GM23338 (cell line): ENCODE results near the gene TYMP.

Experiments
- EZH2 ChIP-seq: fragments of 200-600 bp; sonication (generic); IDR thresholded peaks from one replicate; pipeline ENCODE4 v1.8.0; 2017; ENCODE audit warnings: antibody characterized with exemption, mild to moderate bottlenecking, low read depth; ENCODE audit not compliant: unreplicated experiment
- EZH2phosphoT487 ChIP-seq: fragments of 200-600 bp; sonication (generic); IDR thresholded peaks from one replicate; pipeline ENCODE4 v1.8.1; 2018; ENCODE audit warnings: antibody characterized with exemption; ENCODE audit not compliant: unreplicated experiment
- JUNB ChIP-seq: IDR thresholded peaks from one replicate; pipeline ENCODE4 v1.6.1; 2016; ENCODE audit warnings: antibody characterized with exemption; ENCODE audit not compliant: unreplicated experiment
- POLR2AphosphoS5 ChIP-seq: IDR thresholded peaks from 2 replicates; pipeline ENCODE4 v1.6.1; 2016; ENCODE audit warnings: antibody characterized with exemption, low read depth
- TF ChIP-seq, protein P1 (sequence below), 2 experiments: fragments of 200-600 bp in 1 of 2; sonication (generic) in 1 of 2; conservative IDR thresholded peaks; 2 replicates each; pipeline versions ENCODE4 v1.5.1 to v1.6.1; 2016 to 2017; ENCODE audit warnings: antibody characterized with exemption in 2 of 2, low read depth in 2 of 2, mild to moderate bottlenecking in 2 of 2, moderate library complexity in 1 of 2
- TF ChIP-seq, protein P2 (sequence below): IDR thresholded peaks from one replicate; pipeline ENCODE4 v1.6.1; 2018; ENCODE audit warnings: antibody characterized with exemption; ENCODE audit not compliant: unreplicated experiment

DNA sequence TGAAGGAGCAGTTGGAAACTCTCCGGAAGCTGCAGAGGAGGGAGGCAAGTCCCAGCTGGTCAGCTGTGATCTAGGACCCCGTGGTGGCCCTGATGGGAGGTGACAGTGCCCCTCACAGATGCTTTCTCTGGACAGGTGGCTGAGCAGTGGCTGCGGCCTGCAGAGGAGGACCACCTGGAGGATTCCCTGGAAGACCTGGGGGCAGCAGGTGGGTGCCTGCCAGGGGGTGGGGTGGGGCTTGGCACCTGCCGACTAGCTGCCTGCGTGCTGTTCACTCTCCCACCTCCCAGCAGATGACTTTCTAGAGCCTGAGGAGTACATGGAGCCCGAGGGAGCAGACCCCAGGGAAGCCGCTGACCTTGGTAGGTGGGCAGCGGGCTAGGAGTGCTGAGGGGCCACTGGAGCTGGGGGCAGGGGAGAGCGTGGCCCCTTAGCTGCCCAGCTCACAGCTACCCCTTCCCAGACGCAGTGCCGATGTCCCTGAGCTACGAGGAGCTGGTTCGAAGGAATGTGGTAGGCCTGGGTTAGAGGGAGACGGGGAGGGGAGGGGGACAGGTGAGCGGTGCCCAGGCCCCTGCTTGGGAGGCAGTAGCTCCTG lies 7.5 kb downstream of the TYMP start:
- TF ChIP-seq POLR2AphosphoS5 = no peak
- TF ChIP-seq, protein P1, sequence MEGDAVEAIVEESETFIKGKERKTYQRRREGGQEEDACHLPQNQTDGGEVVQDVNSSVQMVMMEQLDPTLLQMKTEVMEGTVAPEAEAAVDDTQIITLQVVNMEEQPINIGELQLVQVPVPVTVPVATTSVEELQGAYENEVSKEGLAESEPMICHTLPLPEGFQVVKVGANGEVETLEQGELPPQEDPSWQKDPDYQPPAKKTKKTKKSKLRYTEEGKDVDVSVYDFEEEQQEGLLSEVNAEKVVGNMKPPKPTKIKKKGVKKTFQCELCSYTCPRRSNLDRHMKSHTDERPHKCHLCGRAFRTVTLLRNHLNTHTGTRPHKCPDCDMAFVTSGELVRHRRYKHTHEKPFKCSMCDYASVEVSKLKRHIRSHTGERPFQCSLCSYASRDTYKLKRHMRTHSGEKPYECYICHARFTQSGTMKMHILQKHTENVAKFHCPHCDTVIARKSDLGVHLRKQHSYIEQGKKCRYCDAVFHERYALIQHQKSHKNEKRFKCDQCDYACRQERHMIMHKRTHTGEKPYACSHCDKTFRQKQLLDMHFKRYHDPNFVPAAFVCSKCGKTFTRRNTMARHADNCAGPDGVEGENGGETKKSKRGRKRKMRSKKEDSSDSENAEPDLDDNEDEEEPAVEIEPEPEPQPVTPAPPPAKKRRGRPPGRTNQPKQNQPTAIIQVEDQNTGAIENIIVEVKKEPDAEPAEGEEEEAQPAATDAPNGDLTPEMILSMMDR (conservative IDR thresholded peaks at IDR 0.05; ENCODE audit: low read depth in 2 of 2) = no peak
- TF ChIP-seq EZH2 = no peak
- no peak for TF ChIP-seq JUNB
- TF ChIP-seq, protein P2, sequence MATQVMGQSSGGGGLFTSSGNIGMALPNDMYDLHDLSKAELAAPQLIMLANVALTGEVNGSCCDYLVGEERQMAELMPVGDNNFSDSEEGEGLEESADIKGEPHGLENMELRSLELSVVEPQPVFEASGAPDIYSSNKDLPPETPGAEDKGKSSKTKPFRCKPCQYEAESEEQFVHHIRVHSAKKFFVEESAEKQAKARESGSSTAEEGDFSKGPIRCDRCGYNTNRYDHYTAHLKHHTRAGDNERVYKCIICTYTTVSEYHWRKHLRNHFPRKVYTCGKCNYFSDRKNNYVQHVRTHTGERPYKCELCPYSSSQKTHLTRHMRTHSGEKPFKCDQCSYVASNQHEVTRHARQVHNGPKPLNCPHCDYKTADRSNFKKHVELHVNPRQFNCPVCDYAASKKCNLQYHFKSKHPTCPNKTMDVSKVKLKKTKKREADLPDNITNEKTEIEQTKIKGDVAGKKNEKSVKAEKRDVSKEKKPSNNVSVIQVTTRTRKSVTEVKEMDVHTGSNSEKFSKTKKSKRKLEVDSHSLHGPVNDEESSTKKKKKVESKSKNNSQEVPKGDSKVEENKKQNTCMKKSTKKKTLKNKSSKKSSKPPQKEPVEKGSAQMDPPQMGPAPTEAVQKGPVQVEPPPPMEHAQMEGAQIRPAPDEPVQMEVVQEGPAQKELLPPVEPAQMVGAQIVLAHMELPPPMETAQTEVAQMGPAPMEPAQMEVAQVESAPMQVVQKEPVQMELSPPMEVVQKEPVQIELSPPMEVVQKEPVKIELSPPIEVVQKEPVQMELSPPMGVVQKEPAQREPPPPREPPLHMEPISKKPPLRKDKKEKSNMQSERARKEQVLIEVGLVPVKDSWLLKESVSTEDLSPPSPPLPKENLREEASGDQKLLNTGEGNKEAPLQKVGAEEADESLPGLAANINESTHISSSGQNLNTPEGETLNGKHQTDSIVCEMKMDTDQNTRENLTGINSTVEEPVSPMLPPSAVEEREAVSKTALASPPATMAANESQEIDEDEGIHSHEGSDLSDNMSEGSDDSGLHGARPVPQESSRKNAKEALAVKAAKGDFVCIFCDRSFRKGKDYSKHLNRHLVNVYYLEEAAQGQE = no peak
- no peak for TF ChIP-seq EZH2phosphoT487
